ENCODE data around the gene DENND5A. TPM values are rescaled to one million over a fixed set of nuclear protein-coding genes. Genes with fewer than 3 reads are reported as not detected.

The DENND5A gene
- total and polyA plus RNA-seq, 10 of the 15 experiments (the other 5 are each of a cell fraction or from before 2014, with no cell fraction given), result 15.6 to 157 (median 85.1) TPM

- TF ChIP-seq, protein P1, sequence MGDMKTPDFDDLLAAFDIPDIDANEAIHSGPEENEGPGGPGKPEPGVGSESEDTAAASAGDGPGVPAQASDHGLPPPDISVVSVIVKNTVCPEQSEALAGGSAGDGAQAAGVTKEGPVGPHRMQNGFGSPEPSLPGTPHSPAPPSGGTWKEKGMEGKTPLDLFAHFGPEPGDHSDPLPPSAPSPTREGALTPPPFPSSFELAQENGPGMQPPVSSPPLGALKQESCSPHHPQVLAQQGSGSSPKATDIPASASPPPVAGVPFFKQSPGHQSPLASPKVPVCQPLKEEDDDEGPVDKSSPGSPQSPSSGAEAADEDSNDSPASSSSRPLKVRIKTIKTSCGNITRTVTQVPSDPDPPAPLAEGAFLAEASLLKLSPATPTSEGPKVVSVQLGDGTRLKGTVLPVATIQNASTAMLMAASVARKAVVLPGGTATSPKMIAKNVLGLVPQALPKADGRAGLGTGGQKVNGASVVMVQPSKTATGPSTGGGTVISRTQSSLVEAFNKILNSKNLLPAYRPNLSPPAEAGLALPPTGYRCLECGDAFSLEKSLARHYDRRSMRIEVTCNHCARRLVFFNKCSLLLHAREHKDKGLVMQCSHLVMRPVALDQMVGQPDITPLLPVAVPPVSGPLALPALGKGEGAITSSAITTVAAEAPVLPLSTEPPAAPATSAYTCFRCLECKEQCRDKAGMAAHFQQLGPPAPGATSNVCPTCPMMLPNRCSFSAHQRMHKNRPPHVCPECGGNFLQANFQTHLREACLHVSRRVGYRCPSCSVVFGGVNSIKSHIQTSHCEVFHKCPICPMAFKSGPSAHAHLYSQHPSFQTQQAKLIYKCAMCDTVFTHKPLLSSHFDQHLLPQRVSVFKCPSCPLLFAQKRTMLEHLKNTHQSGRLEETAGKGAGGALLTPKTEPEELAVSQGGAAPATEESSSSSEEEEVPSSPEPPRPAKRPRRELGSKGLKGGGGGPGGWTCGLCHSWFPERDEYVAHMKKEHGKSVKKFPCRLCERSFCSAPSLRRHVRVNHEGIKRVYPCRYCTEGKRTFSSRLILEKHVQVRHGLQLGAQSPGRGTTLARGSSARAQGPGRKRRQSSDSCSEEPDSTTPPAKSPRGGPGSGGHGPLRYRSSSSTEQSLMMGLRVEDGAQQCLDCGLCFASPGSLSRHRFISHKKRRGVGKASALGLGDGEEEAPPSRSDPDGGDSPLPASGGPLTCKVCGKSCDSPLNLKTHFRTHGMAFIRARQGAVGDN (IDR thresholded peaks at IDR 0.05), result peak; percentile 69
- no peak for TF ChIP-seq SMAD1 (IDR thresholded peaks at IDR 0.05; ENCODE audit: low read depth, partially characterized antibody)
- 0 out of 2 replicates have a peak, but pooled peaks have one; percentile 24 for TF ChIP-seq HDGF (IDR thresholded peaks at IDR 0.05)
- TF ChIP-seq ZNF622 (IDR thresholded peaks at IDR 0.05), result no peak
- TF ChIP-seq ZNF274 (IDR thresholded peaks at IDR 0.05; ENCODE audit: insufficient read depth, insufficient read length), result no peak
- peak; percentile 92 for TF ChIP-seq ELK1 (IDR thresholded peaks at IDR 0.05; ENCODE audit: low read depth, low read length)
- TF ChIP-seq RELB (IDR thresholded peaks at IDR 0.05; ENCODE audit: low read depth), result peak; percentile 34; the same call in 1 of the 2 replicates
- 0 out of 2 replicates have a peak, but pooled peaks have one; percentile 40 for TF ChIP-seq NFYB (IDR thresholded peaks at IDR 0.05; ENCODE audit: insufficient read depth, low read depth, low read length)
- TF ChIP-seq RBBP5 (conservative IDR thresholded peaks at IDR 0.05), result peak; percentile 75; the same call in 1 of the 2 replicates
- TF ChIP-seq ASH2L (IDR thresholded peaks at IDR 0.05; ENCODE audit: borderline replicate concordance, low read depth), result no peak
- peak; percentile 87 for TF ChIP-seq POLR2AphosphoS5 (IDR thresholded peaks at IDR 0.05; ENCODE audit: low read length)
- TF ChIP-seq SKIL (IDR thresholded peaks at IDR 0.05; ENCODE audit: low read depth, poor library complexity, severe bottlenecking), result no peak
- peak in 1 of 2 experiments; percentile 42; a peak in 1 of 4 replicates for TF ChIP-seq EP300 (IDR thresholded peaks at IDR 0.05; ENCODE audit: borderline replicate concordance in 1 of 2, control insufficient read depth in 1 of 2, low read depth in 2 of 2, low read length in 2 of 2)
- no peak for TF ChIP-seq SUPT20H (IDR thresholded peaks at IDR 0.05; ENCODE audit: borderline replicate concordance, control insufficient read depth, low read depth, low read length)
These were observed 49.3 kb upstream of the DENND5A start, which contains the start of gene TMEM41B (continued) for GRCh38 chr11:9314291-9315077.
